22Rv1 (cell line): ENCODE results near the gene DENND1C.

ENCODE experiments used
- H3K27ac ChIP-seq: fragments of 450-650 bp; 2 replicates; pipeline ENCODE4 v1.5.1; 2017
- ZFX ChIP-seq: fragments of 450-650 bp; IDR thresholded peaks from 2 replicates; pipeline ENCODE4 v1.6.1; 2017; ENCODE audit warnings: antibody characterized with exemption, borderline replicate concordance
- TF ChIP-seq, protein P1 (sequence below): fragments of 450-650 bp; IDR thresholded peaks from 2 replicates; pipeline ENCODE4 v1.5.1; 2017; ENCODE audit warnings: mild to moderate bottlenecking

Gene DENND1C

GRCh38 chr19:6465006-6465405 lies 16.6 kb downstream of the DENND1C start:
- H3K27ac ChIP-seq = peak overlapping the region; percentile 98
- TF ChIP-seq, protein P1, sequence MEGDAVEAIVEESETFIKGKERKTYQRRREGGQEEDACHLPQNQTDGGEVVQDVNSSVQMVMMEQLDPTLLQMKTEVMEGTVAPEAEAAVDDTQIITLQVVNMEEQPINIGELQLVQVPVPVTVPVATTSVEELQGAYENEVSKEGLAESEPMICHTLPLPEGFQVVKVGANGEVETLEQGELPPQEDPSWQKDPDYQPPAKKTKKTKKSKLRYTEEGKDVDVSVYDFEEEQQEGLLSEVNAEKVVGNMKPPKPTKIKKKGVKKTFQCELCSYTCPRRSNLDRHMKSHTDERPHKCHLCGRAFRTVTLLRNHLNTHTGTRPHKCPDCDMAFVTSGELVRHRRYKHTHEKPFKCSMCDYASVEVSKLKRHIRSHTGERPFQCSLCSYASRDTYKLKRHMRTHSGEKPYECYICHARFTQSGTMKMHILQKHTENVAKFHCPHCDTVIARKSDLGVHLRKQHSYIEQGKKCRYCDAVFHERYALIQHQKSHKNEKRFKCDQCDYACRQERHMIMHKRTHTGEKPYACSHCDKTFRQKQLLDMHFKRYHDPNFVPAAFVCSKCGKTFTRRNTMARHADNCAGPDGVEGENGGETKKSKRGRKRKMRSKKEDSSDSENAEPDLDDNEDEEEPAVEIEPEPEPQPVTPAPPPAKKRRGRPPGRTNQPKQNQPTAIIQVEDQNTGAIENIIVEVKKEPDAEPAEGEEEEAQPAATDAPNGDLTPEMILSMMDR = no peak
- TF ChIP-seq ZFX = no peak

GRCh38 chr19:6464070-6464873 lies 17.3 kb downstream of the DENND1C start, which contains the start of gene CRB3:
Gene CRB3 (plus strand): TSS chr19:6464271. CDS start chr19:6464702, 431 bp downstream.
- TF ChIP-seq, protein P1 = no peak
- no peak for TF ChIP-seq ZFX
- H3K27ac ChIP-seq = peak within 1 kb of the TSS; percentile 98

DNA sequence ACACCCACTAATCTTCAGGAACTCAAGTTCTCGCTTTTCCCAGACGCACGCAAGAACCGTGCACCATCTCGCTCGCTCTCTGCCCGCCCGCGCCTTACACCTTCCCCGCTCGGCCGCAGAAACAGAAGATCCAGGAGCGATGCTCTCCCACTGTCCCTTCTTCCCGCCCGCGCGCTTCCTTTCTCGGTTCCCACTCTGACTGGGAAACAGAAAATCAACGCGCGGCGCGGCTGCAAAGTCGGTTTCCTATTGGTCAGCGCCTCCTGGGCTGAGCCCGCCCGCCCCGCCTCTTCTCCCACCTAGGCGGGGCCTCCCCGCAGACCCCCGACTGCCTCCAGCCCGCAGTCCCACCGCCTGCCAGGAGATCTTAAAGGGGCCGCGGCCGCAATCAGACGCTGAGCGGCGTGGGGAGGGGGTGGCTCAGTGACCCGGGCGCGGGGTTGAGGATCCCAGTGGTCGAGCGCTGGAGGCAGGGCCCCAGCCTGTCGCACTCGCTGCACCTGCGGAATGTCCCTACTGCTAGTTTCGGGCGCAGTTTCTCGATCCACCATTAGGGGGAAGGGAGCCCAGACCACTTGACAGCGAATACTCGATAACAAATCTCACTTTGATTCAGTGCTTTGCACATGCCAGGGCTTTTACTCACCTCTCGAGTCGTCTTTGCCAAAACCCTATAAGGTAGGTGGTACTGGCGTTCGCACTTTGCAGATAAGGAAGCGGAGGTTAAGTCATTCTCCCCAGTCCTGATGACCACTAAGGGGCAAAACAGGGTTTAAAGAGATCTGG lies 21.3 kb downstream of the DENND1C start:
- peak overlapping the region; percentile 75 for H3K27ac ChIP-seq
- no peak for TF ChIP-seq ZFX
- TF ChIP-seq, protein P1 = peak; percentile 58

DNA sequence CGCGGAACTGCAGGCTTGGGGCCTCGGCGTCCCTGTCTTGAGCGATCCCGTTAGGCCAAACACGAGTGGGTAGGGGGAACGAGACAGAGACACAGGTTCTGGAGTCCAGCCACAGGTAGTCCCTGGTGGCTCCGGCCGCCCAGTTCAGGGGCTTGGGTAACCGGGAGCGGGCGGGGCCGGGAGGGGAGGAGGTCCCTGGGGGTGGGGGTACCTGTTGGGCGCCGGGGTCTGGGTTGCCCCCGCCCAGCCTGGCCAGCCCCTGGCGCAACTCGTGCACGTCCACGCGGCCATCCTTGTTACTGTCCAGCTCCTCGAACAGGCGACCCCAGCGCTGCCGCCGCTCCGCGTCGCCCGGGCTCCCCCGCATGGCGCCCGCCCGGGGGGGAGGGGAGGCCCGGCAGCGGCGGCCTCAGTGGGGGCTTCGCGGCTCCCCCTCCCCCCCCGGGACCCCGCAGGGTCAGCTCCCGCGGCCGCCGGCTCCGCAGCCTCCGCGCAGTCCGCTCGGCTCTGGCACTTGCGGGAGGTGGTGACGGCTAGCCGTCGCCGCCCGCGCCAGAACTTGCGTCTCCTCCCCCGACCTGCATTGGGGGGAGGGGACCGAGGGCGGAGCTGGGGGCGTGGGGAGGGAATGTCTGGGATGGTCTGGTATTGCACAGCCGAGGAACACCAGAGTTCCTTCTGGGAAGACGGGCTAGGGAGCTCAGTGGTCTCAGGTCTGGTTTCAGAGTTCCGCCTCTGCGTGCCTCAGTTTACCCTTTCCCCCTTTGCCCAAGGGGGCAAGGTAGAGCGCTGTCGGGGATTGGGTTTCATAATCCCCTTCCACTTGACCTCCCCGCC lies 22.1 kb downstream of the DENND1C start, which contains the start of gene SLC25A23:
Gene SLC25A23, minus strand, starts transcription at position 531 of the 837 bp plus-strand sequence. Its CDS starts 164 bp downstream, at position 367.
- peak within 1 kb of the TSS; percentile 75 for H3K27ac ChIP-seq
- TF ChIP-seq, protein P1 = no peak
- no peak for TF ChIP-seq ZFX

DNA sequence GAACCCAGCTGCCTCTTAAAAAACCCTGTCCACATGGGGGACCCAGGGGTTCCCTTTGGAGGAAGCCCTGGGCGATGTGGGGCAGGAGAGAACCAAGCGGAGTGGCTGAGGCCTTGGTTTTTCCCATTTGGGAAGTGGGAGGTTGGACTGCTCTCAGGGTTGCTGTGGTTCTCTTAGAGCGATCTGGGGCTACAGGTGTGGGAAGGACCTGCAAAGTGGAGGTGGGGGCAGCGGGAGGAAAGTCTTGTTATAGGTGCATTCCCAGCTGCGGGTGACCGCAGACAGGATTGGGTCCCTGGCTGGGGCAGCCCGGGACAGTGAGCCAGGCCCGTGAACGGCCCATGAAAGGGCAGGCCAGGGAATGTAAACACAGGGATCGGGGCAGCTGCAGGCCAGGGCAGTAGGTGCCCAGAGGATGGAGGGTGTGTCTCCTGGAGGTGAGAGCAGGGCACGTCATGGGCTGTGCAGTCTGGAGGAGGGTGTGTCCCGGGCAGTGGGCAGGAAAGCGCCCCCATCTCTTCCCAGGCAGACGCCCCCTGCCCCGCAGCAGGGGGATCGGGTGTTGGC lies 22.8 kb downstream of the DENND1C start:
- H3K27ac ChIP-seq = peak overlapping the region; percentile 75
- TF ChIP-seq ZFX = no peak
- TF ChIP-seq, protein P1 = no peak

GRCh38 chr19:6457958-6458694 lies 23.5 kb downstream of the DENND1C start:
- H3K27ac ChIP-seq = peak overlapping the region; percentile 75
- no peak for TF ChIP-seq ZFX
- TF ChIP-seq, protein P1 = no peak
